Dermis blood vessel endothelial cell (primary cell): ENCODE measurements around the gene BSG. TPM values are rescaled to one million over a fixed set of nuclear protein-coding genes. Genes with fewer than 3 reads are reported as not detected.

Source experiments
- DNase-seq: peaks from one replicate; pipeline ENCODE4 v3.0.0; 2010
- total RNA-seq: library from RNA; depleted of rRNA; stranded (reverse); fragments of >200 nt; gene quantifications from 2 replicates; pipeline ENCODE4 v1.2.3, GENCODE V29; 2014

BSG gene
- total RNA-seq, 1 donor from 2014 or later, result 356 TPM

DNA sequence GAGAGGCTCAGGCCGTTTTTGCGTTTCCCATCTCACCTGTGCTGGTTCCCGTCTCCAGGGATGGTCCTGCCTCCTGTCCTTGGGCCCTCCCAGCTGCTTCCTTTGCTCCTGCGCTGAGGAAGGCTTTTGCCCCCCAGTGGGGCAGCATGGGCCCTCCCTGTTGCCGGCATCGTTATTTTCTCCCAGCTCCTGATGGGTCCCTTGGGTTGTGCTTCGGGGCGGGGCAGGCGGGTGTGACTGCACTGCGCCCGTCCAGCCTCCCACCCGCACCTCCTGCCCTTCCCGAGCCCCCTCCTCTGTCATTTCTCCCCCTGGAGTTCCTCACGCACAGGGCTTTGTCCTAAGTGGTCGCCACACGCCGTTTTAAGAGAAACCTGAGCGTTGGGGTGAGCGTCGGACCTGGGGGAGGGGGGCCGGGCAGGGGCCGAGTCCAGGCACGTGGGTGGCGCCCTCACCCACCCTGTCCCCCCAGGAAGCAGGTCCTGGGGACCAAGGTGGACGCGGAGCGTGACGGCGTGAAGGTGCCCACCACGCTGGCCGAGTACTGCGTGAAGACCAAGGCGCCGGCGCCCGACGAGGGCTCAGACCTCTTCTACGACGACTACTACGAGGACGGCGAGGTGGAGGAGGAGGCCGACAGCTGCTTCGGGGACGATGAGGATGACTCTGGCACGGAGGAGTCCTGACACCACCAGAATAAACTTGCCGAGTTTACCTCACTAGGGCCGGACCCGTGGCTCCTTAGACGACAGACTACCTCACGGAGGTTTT is 31.3 kb upstream of the BSG start:
- DNase-seq, result no peak

DNA sequence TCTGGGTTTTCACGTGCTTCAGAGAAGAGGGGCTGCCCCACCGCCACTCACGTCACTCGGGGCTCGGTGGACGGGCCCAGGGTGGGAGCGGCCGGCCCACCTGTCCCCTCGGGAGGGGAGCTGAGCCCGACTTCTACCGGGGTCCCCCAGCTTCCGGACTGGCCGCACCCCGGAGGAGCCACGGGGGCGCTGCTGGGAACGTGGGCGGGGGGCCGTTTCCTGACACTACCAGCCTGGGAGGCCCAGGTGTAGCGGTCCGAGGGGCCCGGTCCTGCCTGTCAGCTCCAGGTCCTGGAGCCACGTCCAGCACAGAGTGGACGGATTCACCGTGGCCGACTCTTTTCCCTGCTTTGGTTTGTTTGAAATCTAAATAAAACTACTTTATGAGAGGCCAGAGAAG is 30.7 kb upstream of the BSG start:
- no peak for DNase-seq

DNA sequence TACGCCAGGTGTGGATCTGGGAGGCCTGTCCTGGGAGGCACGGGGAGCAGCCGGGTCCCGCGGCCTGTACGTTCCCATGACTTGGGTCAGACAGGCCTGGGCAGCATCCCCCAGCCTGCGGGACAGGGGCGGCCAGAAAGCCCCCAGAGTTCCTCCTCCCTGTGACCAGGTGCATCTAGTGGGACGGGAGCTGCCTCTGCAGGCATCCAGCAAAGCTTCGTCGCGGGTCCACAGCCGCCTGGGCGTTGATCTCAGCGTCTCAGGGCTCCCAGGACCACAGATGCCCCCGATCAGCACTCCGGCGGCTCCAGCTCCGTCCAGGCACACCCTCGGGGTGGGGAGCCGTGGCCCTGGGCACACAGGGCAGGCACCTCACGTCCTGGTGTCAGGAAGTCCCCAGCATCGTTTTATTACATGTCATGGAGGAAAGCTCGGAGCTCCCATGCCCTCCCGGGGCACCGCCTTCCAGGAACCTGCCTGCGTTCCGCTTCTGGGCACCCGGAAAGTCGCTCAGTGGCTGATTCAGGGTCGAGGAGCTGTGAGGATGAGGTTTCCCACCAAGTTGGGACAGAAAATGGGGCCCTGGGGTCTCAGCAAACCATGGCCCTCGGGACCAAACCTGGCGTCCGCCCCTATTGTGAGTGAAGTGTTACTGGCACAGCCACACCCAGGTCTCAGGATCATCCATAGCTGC is 30.1 kb upstream of the BSG start:
- no peak for DNase-seq

DNA sequence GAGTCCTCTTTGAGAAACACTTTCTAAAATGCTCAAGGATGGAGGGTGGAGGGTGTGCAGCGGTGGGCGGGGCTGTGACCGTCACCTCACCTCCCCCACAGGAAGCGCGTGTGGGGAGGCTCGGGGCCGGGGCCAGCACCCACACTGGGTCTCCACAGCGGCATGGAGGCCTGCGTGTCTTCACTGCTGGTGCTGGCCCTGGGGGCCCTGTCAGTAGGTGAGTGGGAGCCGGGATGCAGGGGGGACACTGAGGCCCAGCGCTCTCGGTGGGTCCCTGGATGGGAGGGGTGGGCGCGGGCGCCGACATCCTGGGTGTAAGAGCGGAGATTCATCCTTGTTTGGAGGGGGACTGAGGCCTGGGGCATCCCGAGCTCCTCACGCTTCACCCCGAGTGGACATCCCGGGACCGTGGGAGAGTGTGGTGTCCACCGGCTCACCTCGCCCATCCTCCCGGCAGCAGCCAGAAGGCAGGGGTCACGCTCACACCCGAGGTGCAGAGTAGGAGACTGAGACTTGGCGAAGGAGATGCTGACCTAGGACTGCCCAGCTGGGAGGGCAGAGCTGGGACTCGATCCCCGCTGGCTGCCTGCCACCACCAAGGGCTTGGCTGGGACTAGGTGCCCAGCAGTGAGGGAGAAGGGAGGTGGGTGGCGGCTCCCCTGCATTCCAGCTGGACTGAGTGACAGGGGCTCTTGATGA is 28.3 kb upstream of the BSG start, which contains the start of gene GZMM:
Gene GZMM, plus strand, starts transcription at position 144 of the 699 bp plus-strand sequence. Its CDS starts 19 bp downstream, at position 163.
- no peak for DNase-seq

GRCh38 chr19:547117-547516 is 25.3 kb upstream of the BSG start:
- no peak for DNase-seq

- DNase-seq, result no peak
Measured at GRCh38 chr19:547836-548720, 24.3 kb upstream of the BSG start.

GRCh38 chr19:548886-549830 is 23.2 kb upstream of the BSG start:
- DNase-seq, result no peak

DNA sequence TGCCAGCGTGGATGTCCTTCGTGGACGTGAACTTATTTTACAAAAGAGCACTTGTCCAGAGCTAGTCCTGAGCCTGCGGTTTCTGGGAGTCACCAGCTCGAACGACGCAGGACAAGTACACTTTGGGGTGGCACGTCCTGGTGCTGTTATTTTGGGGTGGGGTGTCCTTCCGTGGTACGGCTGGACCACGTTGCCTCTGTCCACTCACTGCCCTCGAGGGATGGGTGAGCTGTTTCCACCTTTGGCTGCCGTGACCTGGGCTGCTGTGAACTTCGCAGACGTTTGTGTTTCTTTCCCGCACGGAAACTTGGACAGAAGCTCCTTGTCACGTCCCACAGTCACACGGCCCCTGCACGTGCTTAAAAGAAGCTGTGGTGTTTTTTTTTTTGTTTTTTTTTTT is 17.6 kb upstream of the BSG start:
- DNase-seq, result no peak

DNA sequence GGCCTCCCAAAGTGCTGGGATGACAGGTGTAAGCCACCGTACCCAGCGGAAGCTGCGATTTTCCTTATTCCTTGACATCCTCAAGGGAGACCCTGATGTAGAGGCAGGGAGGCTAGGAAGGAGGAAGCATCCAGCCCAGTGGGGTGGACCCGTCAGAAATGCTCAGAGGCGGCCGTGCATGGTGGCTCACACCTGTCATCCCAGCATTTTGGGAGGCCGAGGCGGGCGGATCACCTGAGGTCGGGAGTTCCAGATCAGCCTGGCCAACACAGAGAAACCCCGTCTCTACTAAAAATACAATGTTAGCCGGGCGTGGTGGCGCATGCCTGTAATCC is 17.0 kb upstream of the BSG start:
- DNase-seq, result no peak

- DNase-seq, result no peak
Measured at GRCh38 chr19:556611-557382, 15.6 kb upstream of the BSG start.

GRCh38 chr19:558770-559439 is 13.5 kb upstream of the BSG start:
- no peak for DNase-seq

GRCh38 chr19:560121-560520 is 12.3 kb upstream of the BSG start:
- no peak for DNase-seq

DNA sequence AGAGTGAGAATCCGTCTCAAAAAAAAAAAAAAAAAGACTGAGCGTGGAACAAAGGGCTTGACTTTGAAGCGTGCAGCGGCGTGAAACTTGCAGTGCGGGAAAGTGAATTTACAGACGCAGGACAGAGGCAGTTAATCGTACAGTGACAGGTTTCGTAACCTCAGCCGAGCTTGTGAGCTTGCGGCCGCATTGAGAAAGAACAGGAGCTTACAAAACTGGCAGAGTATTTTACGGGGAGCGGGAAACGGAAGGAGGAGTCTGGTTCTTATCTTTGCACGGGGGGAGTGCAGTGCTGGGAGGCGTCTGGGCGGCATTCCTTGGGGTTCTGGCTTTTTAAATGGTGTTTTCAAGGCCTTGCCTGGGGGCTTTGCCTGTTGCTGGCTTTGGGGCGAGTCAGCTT is 6.0 kb upstream of the BSG start:
- no peak for DNase-seq

- DNase-seq, result no peak
Measured at GRCh38 chr19:566844-567243, 5.6 kb upstream of the BSG start.

- no peak for DNase-seq
Measured at GRCh38 chr19:567296-567900, 5.0 kb upstream of the BSG start.

GRCh38 chr19:570251-570686 is 2.1 kb upstream of the BSG start:
- DNase-seq, result peak; percentile 60

DNA sequence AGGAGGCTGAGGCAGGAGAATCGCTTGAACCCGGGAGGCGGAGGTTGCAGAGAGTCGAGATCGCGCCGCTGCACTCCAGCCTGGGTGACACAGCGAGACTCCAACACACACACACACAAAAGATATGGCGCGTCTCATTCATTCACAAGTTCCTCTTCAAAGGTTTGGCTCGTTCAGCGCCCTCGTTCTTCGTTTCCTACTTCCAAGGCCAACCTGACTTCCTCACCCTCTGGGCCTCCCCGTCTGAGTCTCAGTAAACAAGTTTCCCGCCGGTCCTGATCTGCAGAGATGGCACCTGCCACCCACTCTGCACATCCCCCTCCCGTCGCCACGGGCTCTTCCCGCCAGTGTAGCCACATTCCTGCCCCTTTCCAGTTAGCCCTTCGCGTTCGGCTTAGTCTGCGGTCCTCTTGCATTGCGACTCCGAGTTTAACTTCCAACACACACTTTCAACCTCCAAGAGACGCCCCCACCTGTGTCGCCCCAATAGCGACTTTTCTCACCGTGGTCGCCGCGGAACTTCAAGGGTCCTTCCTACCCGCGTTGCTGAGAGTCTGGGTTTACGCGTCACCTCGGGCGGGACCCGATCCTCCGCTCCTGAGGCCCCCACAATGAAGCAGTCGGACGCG is 1.3 kb upstream of the BSG start:
- DNase-seq, result peak; percentile 61

DNA sequence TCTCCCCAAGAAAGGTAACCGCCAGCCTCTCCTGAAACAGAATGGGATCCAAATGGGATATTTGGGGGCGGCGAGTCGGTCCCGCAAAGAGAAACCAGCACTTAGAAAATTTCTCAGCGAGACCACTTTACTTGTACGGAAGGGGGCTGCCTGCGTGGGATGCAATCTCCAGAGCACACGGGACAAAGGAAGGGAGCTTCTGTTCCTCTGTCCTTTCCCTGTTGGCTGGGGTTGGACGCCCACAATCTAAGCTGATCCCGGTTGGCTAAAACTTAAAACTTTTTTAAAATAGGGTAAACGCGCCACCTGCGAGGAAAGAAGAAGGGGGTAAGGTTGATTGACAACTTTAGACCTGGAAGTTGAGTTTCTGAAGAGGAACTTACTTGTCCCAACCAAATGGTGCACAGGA is 826 bp upstream of the BSG start:
- peak; percentile 55 for DNase-seq
